HEK293 (cell line): ENCODE measurements around the gene DCP1B.

Source experiments
- CTCF ChIP-seq: fragments of 450-650 bp; formaldehyde crosslinking; IDR thresholded peaks from 2 replicates; pipeline ENCODE4 v1.5.1; 2016; ENCODE audit warnings: missing biosample characterization, missing genetic modification characterization
- ZBTB20 ChIP-seq: fragments of 450-650 bp; formaldehyde crosslinking; IDR thresholded peaks from 2 replicates; pipeline ENCODE4 v1.5.1; 2016; ENCODE audit warnings: missing biosample characterization, missing genetic modification characterization
- ZBTB8A ChIP-seq: fragments of 450-650 bp; formaldehyde crosslinking; IDR thresholded peaks from 2 replicates; pipeline ENCODE4 v1.5.1; 2016; ENCODE audit warnings: missing biosample characterization, missing genetic modification characterization
- ZNF324 ChIP-seq: fragments of 450-650 bp; formaldehyde crosslinking; IDR thresholded peaks from 2 replicates; pipeline ENCODE4 v1.5.1; 2016; ENCODE audit warnings: missing biosample characterization, missing genetic modification characterization
- ZNF544 ChIP-seq: fragments of 450-650 bp; formaldehyde crosslinking; IDR thresholded peaks from 2 replicates; pipeline ENCODE4 v1.5.0; 2017; ENCODE audit warnings: missing biosample characterization, missing genetic modification characterization
- TF ChIP-seq, protein P1 (sequence below): fragments of 450-650 bp; formaldehyde crosslinking; IDR thresholded peaks from 2 replicates; pipeline ENCODE4 v1.5.1; 2016; ENCODE audit warnings: missing biosample characterization, missing genetic modification characterization
- TF ChIP-seq, protein P2 (sequence below): fragments of 450-650 bp; formaldehyde crosslinking; IDR thresholded peaks from 2 replicates; pipeline ENCODE4 v1.5.1; 2016; ENCODE audit warnings: missing biosample characterization, missing genetic modification characterization
- TF ChIP-seq, protein P3 (sequence below): IDR thresholded peaks from 2 replicates; pipeline ENCODE4 v1.6.1; 2011; ENCODE audit warnings: mild to moderate bottlenecking, low read depth, low read length, borderline replicate concordance

GRCh38 chr12:1965916-1966315 lies 38.3 kb downstream of the DCP1B start:
- TF ChIP-seq ZNF544 (tag by site-specific recombination) (no peak), ZBTB8A (no peak), ZNF324 (tag by site-specific recombination) (no peak), ZBTB20 (tag by site-specific recombination) (no peak), CTCF (tag by site-specific recombination) (no peak)
- TF ChIP-seq, protein P1, sequence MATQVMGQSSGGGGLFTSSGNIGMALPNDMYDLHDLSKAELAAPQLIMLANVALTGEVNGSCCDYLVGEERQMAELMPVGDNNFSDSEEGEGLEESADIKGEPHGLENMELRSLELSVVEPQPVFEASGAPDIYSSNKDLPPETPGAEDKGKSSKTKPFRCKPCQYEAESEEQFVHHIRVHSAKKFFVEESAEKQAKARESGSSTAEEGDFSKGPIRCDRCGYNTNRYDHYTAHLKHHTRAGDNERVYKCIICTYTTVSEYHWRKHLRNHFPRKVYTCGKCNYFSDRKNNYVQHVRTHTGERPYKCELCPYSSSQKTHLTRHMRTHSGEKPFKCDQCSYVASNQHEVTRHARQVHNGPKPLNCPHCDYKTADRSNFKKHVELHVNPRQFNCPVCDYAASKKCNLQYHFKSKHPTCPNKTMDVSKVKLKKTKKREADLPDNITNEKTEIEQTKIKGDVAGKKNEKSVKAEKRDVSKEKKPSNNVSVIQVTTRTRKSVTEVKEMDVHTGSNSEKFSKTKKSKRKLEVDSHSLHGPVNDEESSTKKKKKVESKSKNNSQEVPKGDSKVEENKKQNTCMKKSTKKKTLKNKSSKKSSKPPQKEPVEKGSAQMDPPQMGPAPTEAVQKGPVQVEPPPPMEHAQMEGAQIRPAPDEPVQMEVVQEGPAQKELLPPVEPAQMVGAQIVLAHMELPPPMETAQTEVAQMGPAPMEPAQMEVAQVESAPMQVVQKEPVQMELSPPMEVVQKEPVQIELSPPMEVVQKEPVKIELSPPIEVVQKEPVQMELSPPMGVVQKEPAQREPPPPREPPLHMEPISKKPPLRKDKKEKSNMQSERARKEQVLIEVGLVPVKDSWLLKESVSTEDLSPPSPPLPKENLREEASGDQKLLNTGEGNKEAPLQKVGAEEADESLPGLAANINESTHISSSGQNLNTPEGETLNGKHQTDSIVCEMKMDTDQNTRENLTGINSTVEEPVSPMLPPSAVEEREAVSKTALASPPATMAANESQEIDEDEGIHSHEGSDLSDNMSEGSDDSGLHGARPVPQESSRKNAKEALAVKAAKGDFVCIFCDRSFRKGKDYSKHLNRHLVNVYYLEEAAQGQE (tag by site-specific recombination), result no peak
- TF ChIP-seq, protein P2, sequence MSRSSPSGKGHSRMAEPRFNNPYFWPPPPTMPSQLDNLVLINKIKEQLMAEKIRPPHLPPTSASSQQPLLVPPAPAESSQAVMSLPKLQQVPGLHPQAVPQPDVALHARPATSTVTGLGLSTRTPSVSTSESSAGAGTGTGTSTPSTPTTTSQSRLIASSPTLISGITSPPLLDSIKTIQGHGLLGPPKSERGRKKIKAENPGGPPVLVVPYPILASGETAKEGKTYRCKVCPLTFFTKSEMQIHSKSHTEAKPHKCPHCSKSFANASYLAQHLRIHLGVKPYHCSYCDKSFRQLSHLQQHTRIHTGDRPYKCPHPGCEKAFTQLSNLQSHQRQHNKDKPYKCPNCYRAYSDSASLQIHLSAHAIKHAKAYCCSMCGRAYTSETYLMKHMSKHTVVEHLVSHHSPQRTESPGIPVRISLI (tag by site-specific recombination), result no peak
- TF ChIP-seq, protein P3, sequence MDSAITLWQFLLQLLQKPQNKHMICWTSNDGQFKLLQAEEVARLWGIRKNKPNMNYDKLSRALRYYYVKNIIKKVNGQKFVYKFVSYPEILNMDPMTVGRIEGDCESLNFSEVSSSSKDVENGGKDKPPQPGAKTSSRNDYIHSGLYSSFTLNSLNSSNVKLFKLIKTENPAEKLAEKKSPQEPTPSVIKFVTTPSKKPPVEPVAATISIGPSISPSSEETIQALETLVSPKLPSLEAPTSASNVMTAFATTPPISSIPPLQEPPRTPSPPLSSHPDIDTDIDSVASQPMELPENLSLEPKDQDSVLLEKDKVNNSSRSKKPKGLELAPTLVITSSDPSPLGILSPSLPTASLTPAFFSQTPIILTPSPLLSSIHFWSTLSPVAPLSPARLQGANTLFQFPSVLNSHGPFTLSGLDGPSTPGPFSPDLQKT, result no peak
